ENCODE data around the gene ARSG. TPM values are rescaled to one million over a fixed set of nuclear protein-coding genes. Genes with fewer than 3 reads are reported as not detected.

ARSG gene
- total and polyA plus RNA-seq, 2 of the 8 experiments (the other 6 are each of a cell fraction or from before 2014, with no cell fraction given) = 3.3 to 4.0 TPM

GRCh38 chr17:68260051-68260762, 31.1 kb upstream of the ARSG start:
- no peak overlapping the region for H3K18ac ChIP-seq (ENCODE audit: extremely low read depth, low read length)
- no peak overlapping the region for H2BK20ac ChIP-seq (ENCODE audit: low read length)
- no peak overlapping the region for H2BK12ac ChIP-seq (ENCODE audit: low read depth, low read length)
- no peaks in the 10 kb centered on the region for H3K79me2 ChIP-seq (ENCODE audit: control insufficient read depth in 1 of 2, insufficient read depth in 2 of 2, low read length in 2 of 2)
- ChIA-PET CTCF (ENCODE audit: partially characterized antibody) (interaction anchor here (1.0 to 9.2 kb wide), 5 partner anchors 60 to 174 kb away, joined by 4 to 98 read pairs (median 5); no protein-coding TSS in a partner anchor), POLR2A (ENCODE audit: partially characterized antibody) (interaction anchor here (1.2 kb wide), 1 partner anchor 31 kb away, joined by 4 read pairs; the partner anchor contains the start of genes ARSG and SLC16A6)
- no peak overlapping the region for H4K8ac ChIP-seq (ENCODE audit: extremely low read depth, insufficient read depth, low read length)
- H2BK5ac ChIP-seq (ENCODE audit: low read depth, low read length) = no peak overlapping the region
- H3K4me1 ChIP-seq (replicated peaks in 1 of 4; ENCODE audit: control insufficient read depth in 3 of 4, insufficient read depth in 4 of 4, low read length in 3 of 4) = peaks cover 0 to 6% (median under 1%) of the 10 kb centered on the region in 4 experiments; a peak in 2 of 7 replicates
- DNase-seq (ENCODE audit: low read depth in 1 of 2, low spot score in 2 of 2) = no peak
- no peak overlapping the region for H2AK5ac ChIP-seq (ENCODE audit: low read depth, low read length)
- H2AFZ ChIP-seq (ENCODE audit: low read length) = no peak overlapping the region
- no peaks in the 10 kb centered on the region for H3K23me2 ChIP-seq (ENCODE audit: low read depth, low read length)
- no peaks in the 10 kb centered on the region for H4K20me1 ChIP-seq (replicated peaks in 1 of 2; ENCODE audit: control insufficient read depth in 1 of 2, insufficient read depth in 2 of 2, low read length in 2 of 2)
- no peak overlapping the region for H2BK15ac ChIP-seq (ENCODE audit: low read length)
- 98% methylated on average over 9 of the region's 9 CpGs; no CpG with 5 or more reads in 1 of the 2 experiments for WGBS, 2 experiments (ENCODE audit: extremely low coverage in 1 of 2, insufficient coverage in 1 of 2, insufficient read length in 1 of 2, insufficient replicate concordance in 2 of 2, low coverage in 1 of 2, low lambda C conversion rate in 2 of 2, missing lambda C conversion rate in 1 of 2)
- no peak overlapping the region for H2BK120ac ChIP-seq (replicated peaks; ENCODE audit: low read depth, low read length)
- H3K27ac ChIP-seq (ENCODE audit: low read depth, low read length) = no peak overlapping the region
- 0 out of 7 replicates have a peak, but pooled peaks cover 0 to 3% (median 0%) of the 10 kb centered on the region in 4 experiments for H3K27me3 ChIP-seq (replicated peaks in 1 of 4; ENCODE audit: control insufficient read depth in 3 of 4, extremely low read depth in 1 of 4, insufficient read depth in 3 of 4, low read length in 3 of 4)
- no peak overlapping the region for H3K4me3 ChIP-seq (ENCODE audit: extremely low read depth in 1 of 4, insufficient read depth in 2 of 4, low read depth in 3 of 4, low read length in 4 of 4)
- H3K79me1 ChIP-seq (ENCODE audit: low read depth, low read length) = no peaks in the 10 kb centered on the region
- H3K4ac ChIP-seq (replicated peaks; ENCODE audit: insufficient read length, low read depth, low read length) = no peak overlapping the region
- H3K56ac ChIP-seq (replicated peaks; ENCODE audit: insufficient read length, low read depth, low read length) = no peak overlapping the region
- H4K91ac ChIP-seq (replicated peaks; ENCODE audit: insufficient read length, low read length) = no peak overlapping the region
- H3K23ac ChIP-seq (ENCODE audit: insufficient read length) = no peak overlapping the region
- peaks cover 0 to 14% (median 1%) of the 10 kb centered on the region in 4 experiments; a peak in 3 of 8 replicates for H3K36me3 ChIP-seq (ENCODE audit: control insufficient read depth in 2 of 4, insufficient read depth in 4 of 4, low read length in 3 of 4)
- no peak for FAIRE-seq
- no peak overlapping the region for H3K9ac ChIP-seq (replicated peaks in 1 of 4; ENCODE audit: extremely low read depth in 1 of 4, low read depth in 3 of 4, low read length in 3 of 4)
- no peak overlapping the region for H4K5ac ChIP-seq (ENCODE audit: insufficient read length, low read depth, low read length)
- no peaks in the 10 kb centered on the region for H3K9me3 ChIP-seq (ENCODE audit: insufficient read depth in 2 of 2, low read depth in 1 of 2, low read length in 1 of 2)
- H3K14ac ChIP-seq (ENCODE audit: insufficient read length) = no peak overlapping the region
- H3K4me2 ChIP-seq (ENCODE audit: insufficient read depth in 1 of 2, low read depth in 2 of 2, low read length in 2 of 2) = no peak overlapping the region
- TF ChIP-seq CBX5 (IDR thresholded peaks at IDR 0.05; ENCODE audit: low read depth, low read length) = no peak
- no peak for TF ChIP-seq GABPA (IDR thresholded peaks at IDR 0.05; ENCODE audit: borderline replicate concordance, insufficient read depth, low read length)
- TF ChIP-seq POU5F1 (IDR thresholded peaks at IDR 0.05; ENCODE audit: low read depth, low read length) = no peak
- TF ChIP-seq ATF3 (IDR thresholded peaks at IDR 0.05; ENCODE audit: insufficient read depth, low read depth, low read length) = no peak
- TF ChIP-seq BACH1 (IDR thresholded peaks at IDR 0.05; ENCODE audit: low read length) = no peak
- TF ChIP-seq SAP30 (IDR thresholded peaks at IDR 0.05; ENCODE audit: insufficient read depth, insufficient replicate concordance, low read length) = no peak
- TF ChIP-seq E2F6 (IDR thresholded peaks at IDR 0.05) = no peak
- no peak for TF ChIP-seq MAFK (IDR thresholded peaks at IDR 0.05; ENCODE audit: low read depth, low read length)
- TF ChIP-seq EP300 (IDR thresholded peaks at IDR 0.05; ENCODE audit: borderline replicate concordance in 1 of 2, low read depth in 2 of 2, low read length in 2 of 2) = no peak
- no peak for TF ChIP-seq BRCA1 (IDR thresholded peaks at IDR 0.05; ENCODE audit: low read depth, low read length)
- TF ChIP-seq SRF (IDR thresholded peaks at IDR 0.05; ENCODE audit: low read depth, low read length) = no peak

Measured in H1 (cell line).